Stomach (tissue), 4 donors: ENCODE data around the gene ZXDC.

Source experiments
- CTCF ChIP-seq, 7 experiments: fragments of 450-650 bp in 4 of 7; fragments of 200-600 bp in 3 of 7; sonication (generic) in 3 of 7; IDR thresholded peaks; one replicate each; pipeline ENCODE4 v1.5.1; 2016 to 2019; ENCODE audit warnings: antibody characterized with exemption in 7 of 7, control low read depth in 2 of 7, mild to moderate bottlenecking in 1 of 7
- EP300 ChIP-seq: sonication (generic); formaldehyde crosslinking; IDR thresholded peaks from one replicate; pipeline ENCODE4 v1.6.1; 2017; ENCODE audit warnings: antibody characterized with exemption
- POLR2A ChIP-seq, 4 donors: fragments of 450-650 bp; IDR thresholded peaks; one replicate each; pipeline ENCODE4 v1.6.1; 2016; ENCODE audit warnings: antibody characterized with exemption in 4 of 4, control low read depth in 2 of 4, mild to moderate bottlenecking in 1 of 4, moderate library complexity in 1 of 4
- POLR2AphosphoS5 ChIP-seq, 3 donors: sonication (generic); formaldehyde crosslinking; IDR thresholded peaks; one replicate each; pipeline ENCODE4 v1.6.1; 2016; ENCODE audit warnings: antibody characterized with exemption in 3 of 3

DNA sequence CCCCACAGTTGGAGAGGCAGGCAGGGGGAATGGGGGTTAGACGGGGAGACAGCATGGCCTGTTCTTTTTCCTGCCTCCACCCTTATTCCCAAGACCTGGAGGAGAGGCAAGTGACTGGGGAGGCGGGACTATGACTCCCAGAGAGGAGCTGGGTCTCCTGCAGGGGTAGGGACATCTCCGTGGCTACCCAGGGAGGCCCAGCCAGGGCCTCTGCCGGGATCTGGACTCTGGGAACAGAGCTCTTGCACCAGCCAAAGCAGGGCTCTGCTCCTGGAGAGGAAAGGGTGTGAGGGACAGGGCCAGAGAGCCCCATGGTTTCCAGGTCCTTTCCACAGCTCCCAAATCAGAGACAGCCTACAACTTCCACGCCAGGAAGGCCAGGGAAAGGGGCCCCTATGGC is 58.2 kb downstream of the ZXDC start:
- TF ChIP-seq CTCF (IDR thresholded peaks at IDR 0.05): no peak
- TF ChIP-seq POLR2A (IDR thresholded peaks at IDR 0.05): no peak
- no peak for TF ChIP-seq POLR2AphosphoS5 (IDR thresholded peaks at IDR 0.05)
- TF ChIP-seq EP300: no peak
